ENCODE results near the gene LRRC34.
A peak's percentile ranks its signal among the peaks of the same experiment; 100 is the strongest.

LRRC34 gene

DNA sequence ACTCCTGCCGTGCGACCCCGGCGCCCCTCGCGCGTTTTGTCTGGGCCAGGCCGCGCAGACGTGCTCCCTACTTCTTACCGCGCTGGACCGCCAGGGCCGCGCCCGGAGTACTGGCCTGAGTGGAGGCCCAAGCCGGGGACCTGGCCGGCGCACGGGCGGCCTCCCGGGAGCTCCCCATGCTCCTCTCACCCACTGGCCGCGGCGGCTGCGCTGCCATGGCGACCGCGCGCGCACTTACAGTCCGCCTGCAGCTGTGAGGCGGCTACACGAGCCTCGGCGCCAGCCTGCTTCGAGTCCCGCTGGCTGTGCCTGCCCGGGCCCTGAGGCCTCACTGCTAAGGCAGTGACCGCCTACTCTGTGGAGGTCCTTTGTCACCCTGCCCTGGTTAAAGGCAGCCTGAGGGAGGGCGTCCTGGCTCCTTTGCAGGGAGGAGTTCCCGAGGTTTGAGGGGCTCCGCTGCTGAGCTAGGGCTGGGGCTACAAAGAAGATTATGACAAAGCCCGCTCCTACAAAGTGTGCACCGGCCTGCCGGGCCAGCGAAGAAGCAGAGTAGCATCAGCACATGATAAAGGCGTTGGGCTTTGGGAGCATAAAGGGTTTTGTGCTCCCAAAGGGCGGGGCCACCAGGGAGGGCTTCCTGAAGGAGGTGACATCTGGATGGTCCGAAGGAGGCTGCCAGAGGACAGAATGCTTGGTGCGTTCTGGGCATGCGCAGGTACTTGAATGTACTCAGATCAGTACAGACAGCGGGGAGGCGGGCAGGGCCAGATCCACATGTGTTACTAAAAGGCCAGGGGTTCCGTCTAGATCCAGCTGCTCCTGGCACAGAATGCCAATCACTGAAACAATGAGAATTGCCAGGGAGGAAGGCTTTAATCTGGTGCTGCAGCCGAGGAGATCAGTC lies at the start of gene LRRC34, which contains the start of gene LRRIQ4:
Gene LRRC34, minus strand, starts transcription at position 573 of the 904 bp plus-strand sequence. Its CDS starts 356 bp downstream, at position 217.
Gene LRRIQ4, plus strand, starts transcription at position 539 of the 904 bp plus-strand sequence. CDS start 9,052 bp downstream, outside the sequence.
- peak; percentile 29 for DNase-seq (ENCODE audit: low read depth)
- H3K4me3 ChIP-seq (ENCODE audit: low read depth, low read length), result peak within 1 kb of the TSS; percentile 62

GRCh38 chr3:169861871-169862270 lies 49.2 kb upstream of the LRRC34 start:
- no peak for DNase-seq (ENCODE audit: low read depth)
- no peak overlapping the region for H3K4me3 ChIP-seq (ENCODE audit: low read depth, low read length)

GRCh38 chr3:169857811-169858210 lies 45.1 kb upstream of the LRRC34 start:
- no peak overlapping the region for H3K4me3 ChIP-seq (ENCODE audit: low read depth, low read length)
- no peak for DNase-seq (ENCODE audit: low read depth)

DNA sequence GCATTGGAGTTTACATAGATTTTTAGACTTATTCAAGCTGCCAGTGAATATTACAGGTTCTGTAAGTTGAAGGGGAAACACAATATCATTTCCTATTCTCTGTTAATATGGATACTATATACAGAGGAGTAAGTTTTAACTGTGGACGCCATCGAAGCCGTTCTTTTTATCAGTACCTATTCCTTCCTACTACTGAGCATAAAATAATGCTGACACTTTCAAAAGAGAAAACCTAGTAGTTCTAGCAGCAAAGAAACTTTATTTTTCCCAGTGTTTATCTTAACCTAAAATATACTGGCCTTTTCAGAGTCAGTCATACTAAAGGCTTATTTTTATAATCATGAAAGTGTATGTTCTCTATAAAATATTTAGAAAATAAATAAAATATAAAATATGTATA lies 42.8 kb upstream of the LRRC34 start:
- H3K4me3 ChIP-seq (ENCODE audit: low read depth, low read length), result no peak overlapping the region
- no peak for DNase-seq (ENCODE audit: low read depth)

- no peak for DNase-seq (ENCODE audit: low read depth)
- H3K4me3 ChIP-seq (ENCODE audit: low read depth, low read length), result no peak overlapping the region
Measured at GRCh38 chr3:169850618-169851017, 37.9 kb upstream of the LRRC34 start.

GRCh38 chr3:169848741-169849140 lies 36.0 kb upstream of the LRRC34 start:
- no peak overlapping the region for H3K4me3 ChIP-seq (ENCODE audit: low read depth, low read length)
- no peak for DNase-seq (ENCODE audit: low read depth)

DNA sequence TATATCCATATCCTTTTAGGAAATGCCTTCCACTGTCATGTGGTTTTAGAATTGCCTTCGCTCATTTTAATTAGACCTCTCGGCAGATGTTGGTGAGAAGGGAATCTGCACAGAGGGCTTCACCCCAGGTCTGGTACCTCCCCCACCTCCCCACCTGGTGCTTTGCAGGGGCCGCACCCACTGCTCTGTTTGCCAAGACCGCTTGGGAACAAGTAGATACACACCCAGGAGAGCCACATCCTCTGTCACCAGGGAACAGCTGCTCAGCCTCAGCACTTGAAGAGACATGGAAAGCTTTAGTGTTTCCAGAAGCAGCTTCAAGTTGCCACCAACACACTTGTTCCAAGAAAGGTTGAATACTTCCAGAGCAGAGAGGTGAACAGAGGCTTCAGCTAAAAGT lies 35.2 kb upstream of the LRRC34 start:
- H3K4me3 ChIP-seq (ENCODE audit: low read depth, low read length), result no peak overlapping the region
- DNase-seq (ENCODE audit: low read depth), result no peak

DNA sequence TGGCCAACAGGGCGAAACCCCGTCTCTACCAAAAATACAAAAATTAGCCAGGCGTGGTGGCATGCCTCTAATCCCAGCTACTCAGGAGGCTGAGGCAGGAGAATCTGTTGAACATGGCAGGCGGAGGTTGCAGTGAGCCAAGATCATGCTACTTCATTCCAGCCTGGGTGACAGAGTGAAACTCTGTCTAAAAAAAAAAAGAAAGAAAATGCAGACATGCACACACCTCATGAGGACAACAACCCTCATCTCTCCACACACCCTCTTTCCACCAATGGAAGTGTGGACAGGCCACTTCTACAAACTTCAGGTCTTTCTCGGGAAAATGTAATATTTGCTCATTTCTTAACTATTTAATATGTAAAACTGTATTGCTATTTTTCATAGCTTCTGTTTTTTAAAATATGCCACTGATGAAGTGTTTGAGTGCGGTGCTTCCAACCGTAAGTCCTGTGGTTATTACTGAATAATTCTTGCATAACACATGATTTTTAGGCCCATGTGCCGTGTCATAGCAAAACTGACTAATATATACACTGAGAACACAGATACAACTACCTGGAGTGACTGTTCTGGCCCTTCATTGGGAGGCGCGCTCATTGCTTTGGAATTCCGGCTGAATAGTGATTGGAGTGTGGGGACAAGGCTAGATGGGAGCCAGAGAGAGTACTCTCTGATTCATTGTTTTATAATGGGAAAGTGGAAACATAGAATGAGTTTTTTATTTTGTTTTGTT lies 33.9 kb upstream of the LRRC34 start:
- H3K4me3 ChIP-seq (ENCODE audit: low read depth, low read length), result no peak overlapping the region
- DNase-seq (ENCODE audit: low read depth), result peak; percentile 34

- DNase-seq (ENCODE audit: low read depth), result no peak
- no peak overlapping the region for H3K4me3 ChIP-seq (ENCODE audit: low read depth, low read length)
Measured at GRCh38 chr3:169842960-169843359, 30.3 kb upstream of the LRRC34 start.

DNA sequence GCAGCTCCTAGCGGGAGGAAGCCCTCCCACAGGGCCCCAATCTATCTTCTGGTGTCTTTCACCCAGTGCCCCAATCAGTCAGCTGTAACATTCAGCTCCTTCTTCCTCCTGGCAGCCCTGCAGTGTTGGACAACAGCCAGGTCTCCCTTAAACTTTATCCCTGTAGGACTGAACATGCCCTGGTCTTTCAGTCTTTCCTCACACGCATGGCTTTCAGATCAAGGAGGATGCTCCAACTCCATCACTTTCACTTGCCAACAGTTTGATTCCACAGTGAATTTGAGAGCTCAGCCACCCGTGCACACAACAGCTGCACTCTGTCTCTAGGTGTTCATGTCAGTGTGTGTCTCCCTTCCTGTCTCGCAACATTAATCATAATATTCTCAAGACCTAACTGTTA lies 28.5 kb upstream of the LRRC34 start:
- no peak for DNase-seq (ENCODE audit: low read depth)
- H3K4me3 ChIP-seq (ENCODE audit: low read depth, low read length), result no peak overlapping the region

- DNase-seq (ENCODE audit: low read depth), result no peak
Measured at GRCh38 chr3:169838511-169839030, 25.9 kb upstream of the LRRC34 start.

DNA sequence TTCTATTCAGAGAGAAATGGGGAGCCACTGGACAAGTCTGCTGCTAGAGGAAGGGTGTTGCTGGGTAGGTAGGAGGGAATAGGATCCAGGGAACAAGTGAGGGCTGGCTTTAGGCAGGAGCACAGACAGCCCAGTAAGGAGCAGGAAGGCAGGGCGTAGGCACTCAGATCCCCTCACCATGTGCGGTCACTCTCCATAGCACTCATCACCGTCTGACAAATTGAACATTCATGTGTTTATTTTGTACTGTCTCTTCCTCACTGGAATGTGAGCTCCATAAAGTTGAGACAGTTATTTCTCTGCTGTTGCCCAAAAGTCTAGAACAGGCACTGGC lies 24.2 kb upstream of the LRRC34 start:
- no peak for DNase-seq (ENCODE audit: low read depth)
- no peak overlapping the region for H3K4me3 ChIP-seq (ENCODE audit: low read depth, low read length)

More at GRCh38 chr3:169838511-169839030, 25.9 kb upstream of the LRRC34 start:
- no peak overlapping the region for H3K4me3 ChIP-seq (ENCODE audit: low read depth, low read length)

DNA sequence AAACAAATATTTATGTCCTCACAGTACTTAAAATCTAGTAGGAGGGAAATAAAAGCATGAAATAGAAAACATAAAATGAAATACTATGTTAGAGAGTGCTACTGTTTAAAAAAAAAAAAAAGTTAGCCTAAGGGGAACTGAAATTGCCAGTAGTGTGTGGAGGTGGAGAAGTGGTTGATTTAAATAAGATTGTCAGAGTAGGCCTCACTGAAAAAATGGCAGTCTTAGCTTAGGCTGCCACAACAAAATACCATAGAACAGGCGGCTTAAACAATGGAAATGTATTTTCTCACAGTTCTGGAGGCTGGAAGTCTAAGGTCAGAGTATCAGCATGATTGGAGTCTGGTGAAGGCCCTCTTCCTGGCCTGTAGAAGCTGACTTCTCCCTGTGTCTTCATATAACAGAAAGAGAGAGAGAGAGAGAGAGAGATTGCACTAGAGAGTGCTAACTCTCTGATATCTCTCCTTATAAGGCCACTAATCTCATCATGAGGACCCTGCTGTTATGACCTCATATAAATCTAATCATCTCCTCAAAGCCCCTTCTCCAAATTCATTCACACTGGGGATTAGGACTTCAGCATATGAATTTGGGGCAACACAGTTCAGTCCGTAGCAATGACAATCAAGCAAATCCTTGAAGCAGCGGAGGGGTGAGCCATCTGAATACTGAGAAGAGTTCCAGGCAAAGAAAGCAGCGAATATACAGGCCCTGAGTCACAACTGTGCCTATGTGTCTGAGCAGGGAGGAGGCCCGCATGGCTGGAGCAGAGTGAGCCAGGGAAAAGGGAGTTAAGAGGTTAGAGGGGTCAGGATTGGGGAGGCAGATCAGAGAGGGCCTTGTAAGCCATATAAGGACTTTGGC lies 23.6 kb upstream of the LRRC34 start:
- no peak for DNase-seq (ENCODE audit: low read depth)
- H3K4me3 ChIP-seq (ENCODE audit: low read depth, low read length), result no peak overlapping the region

- DNase-seq (ENCODE audit: low read depth), result no peak
- H3K4me3 ChIP-seq (ENCODE audit: low read depth, low read length), result no peak overlapping the region
Measured at GRCh38 chr3:169835533-169835932, 22.8 kb upstream of the LRRC34 start.

DNA sequence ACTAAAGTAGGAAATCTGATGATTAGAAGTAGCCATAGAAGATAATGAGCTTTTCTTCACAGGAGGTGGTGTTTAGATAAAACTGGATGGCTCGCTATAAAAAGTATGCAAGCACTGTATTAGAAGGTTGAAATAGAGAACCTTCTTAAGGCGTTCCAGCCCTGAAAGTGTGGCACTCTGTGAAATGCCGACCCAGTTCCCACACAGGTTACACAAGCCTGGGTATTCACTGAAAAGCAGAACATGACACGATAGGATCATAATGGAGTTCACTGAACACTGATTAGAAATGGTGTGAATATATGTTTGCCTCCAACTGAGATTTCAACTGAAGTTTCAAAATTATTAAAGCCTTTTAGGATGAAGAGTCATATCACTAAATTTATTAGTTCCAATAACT lies 15.0 kb upstream of the LRRC34 start:
- no peak overlapping the region for H3K4me3 ChIP-seq (ENCODE audit: low read depth, low read length)
- DNase-seq (ENCODE audit: low read depth), result no peak

GRCh38 chr3:169825316-169825715 lies 12.6 kb upstream of the LRRC34 start:
- DNase-seq (ENCODE audit: low read depth), result no peak
- no peak overlapping the region for H3K4me3 ChIP-seq (ENCODE audit: low read depth, low read length)

- DNase-seq (ENCODE audit: low read depth), result no peak
- no peak overlapping the region for H3K4me3 ChIP-seq (ENCODE audit: low read depth, low read length)
Measured at GRCh38 chr3:169822983-169823382, 10.3 kb upstream of the LRRC34 start.

- no peak for DNase-seq (ENCODE audit: low read depth)
- no peak overlapping the region for H3K4me3 ChIP-seq (ENCODE audit: low read depth, low read length)
Measured at GRCh38 chr3:169822540-169822939, 9.8 kb upstream of the LRRC34 start.

DNA sequence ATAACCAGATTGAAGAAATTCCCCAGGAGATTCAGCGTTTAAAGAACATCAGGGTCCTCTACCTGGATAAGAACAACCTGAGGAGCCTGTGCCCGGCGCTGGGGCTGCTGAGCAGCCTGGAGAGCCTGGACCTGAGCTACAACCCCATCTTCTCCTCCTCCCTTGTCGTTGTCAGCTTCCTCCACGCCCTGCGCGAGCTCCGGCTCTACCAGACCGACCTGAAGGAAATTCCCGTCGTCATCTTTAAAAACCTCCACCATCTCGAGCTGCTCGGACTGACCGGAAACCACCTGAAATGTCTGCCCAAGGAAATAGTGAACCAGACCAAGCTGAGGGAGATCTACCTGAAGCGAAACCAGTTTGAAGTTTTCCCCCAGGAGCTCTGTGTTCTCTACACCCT lies 9.4 kb upstream of the LRRC34 start:
- DNase-seq (ENCODE audit: low read depth), result no peak
- H3K4me3 ChIP-seq (ENCODE audit: low read depth, low read length), result no peak overlapping the region
